Ascending aorta (tissue), 2 donors: ENCODE results near the gene ELL2. TPM values are rescaled to one million over a fixed set of nuclear protein-coding genes. Genes with fewer than 3 reads are reported as not detected.

Experiments
- DNase-seq, 2 donors: peaks; one replicate each; pipeline ENCODE4 v3.0.0-alpha.2; 2019; ENCODE audit warnings: low spot score in 2 of 2
- H3K27ac ChIP-seq, 2 donors: fragments of 200-600 bp; sonication (generic); one replicate each; pipeline ENCODE4 v1.5.1; 2016 to 2017; ENCODE audit warnings: mild to moderate bottlenecking in 1 of 2
- H3K27me3 ChIP-seq: fragments of 200-600 bp; sonication (generic); one replicate; pipeline ENCODE4 v1.5.1; 2017
- H3K36me3 ChIP-seq, 2 donors: fragments of 200-600 bp; sonication (generic); one replicate each; pipeline ENCODE4 v1.5.1; 2016
- H3K4me1 ChIP-seq, 2 donors: fragments of 200-600 bp; sonication (generic); one replicate each; pipeline ENCODE4 v1.5.1; 2016 to 2017; ENCODE audit warnings: mild to moderate bottlenecking in 1 of 2
- H3K4me3 ChIP-seq, 2 donors: fragments of 200-600 bp; sonication (generic); one replicate each; pipeline ENCODE4 v1.5.1; 2016 to 2017; ENCODE audit warnings: mild to moderate bottlenecking in 1 of 2
- H3K9me3 ChIP-seq, 2 donors: fragments of 200-600 bp; sonication (generic); one replicate each; pipeline ENCODE4 v1.5.1; 2016
- CTCF ChIP-seq, 3 experiments: fragments of 200-600 bp in 2 of 3; fragments of 450-650 bp in 1 of 3; sonication (generic) in 2 of 3; IDR thresholded peaks; one replicate each; pipeline ENCODE4 v1.5.1; 2016 to 2019; ENCODE audit warnings: antibody characterized with exemption in 3 of 3, mild to moderate bottlenecking in 1 of 3, moderate library complexity in 1 of 3
- intact Hi-C: fragments of 100-400 bp; cut with DNase I; formaldehyde crosslinking; loops from one replicate; pipeline ENCODE4 v1.15.1; 2023
- total RNA-seq: library from RNA; depleted of rRNA; stranded (reverse); fragments of >200 nt; gene quantifications from one replicate; pipeline ENCODE4 v1.1.0, GENCODE V29; 2016

The ELL2 gene
- total RNA-seq, 1 donor from 2014 or later = 26.0 TPM

GRCh38 chr5:95970359-95970704 is 8.7 kb upstream of the ELL2 start:
- TF ChIP-seq CTCF (IDR thresholded peaks at IDR 0.05) = no peak

GRCh38 chr5:95969651-95970358 is 8.2 kb upstream of the ELL2 start:
- no peak overlapping the region for H3K4me3 ChIP-seq
- intact Hi-C loops = loop anchor here (10.0 kb wide), 1 partner anchor 735 kb away; no protein-coding TSS in a partner anchor

More at GRCh38 chr5:95970359-95970704, 8.7 kb upstream of the ELL2 start:
- Histone ChIP-seq H3K9me3 (peaks cover 0 to 10% of the 10 kb centered on the region in 2 donors), H3K27me3 (no peaks in the 10 kb centered on the region), H3K4me3 (no peak overlapping the region), H3K36me3 (no peaks in the 10 kb centered on the region), H3K4me1 (no peaks in the 10 kb centered on the region), H3K27ac (no peak overlapping the region)
- DNase-seq = no peak
- intact Hi-C loops = no loop called here

GRCh38 chr5:95969055-95969454 is 7.4 kb upstream of the ELL2 start:
- no peak overlapping the region for H3K27ac ChIP-seq

More at GRCh38 chr5:95969651-95970358, 8.2 kb upstream of the ELL2 start:
- H3K9me3 ChIP-seq = peaks cover 0 to 10% of the 10 kb centered on the region in 2 donors
- no peaks in the 10 kb centered on the region for H3K4me1 ChIP-seq
- TF ChIP-seq CTCF (IDR thresholded peaks at IDR 0.05) = no peak
- H3K27me3 ChIP-seq = no peaks in the 10 kb centered on the region
- DNase-seq = no peak
- H3K27ac ChIP-seq = no peak overlapping the region
- H3K36me3 ChIP-seq = no peaks in the 10 kb centered on the region

GRCh38 chr5:95967236-95967635 is 5.6 kb upstream of the ELL2 start:
- Histone ChIP-seq H3K9me3 (peaks cover 0 to 10% of the 10 kb centered on the region in 2 donors), H3K27ac (no peak overlapping the region), H3K36me3 (no peaks in the 10 kb centered on the region), H3K4me1 (peaks cover 0 to 9% of the 10 kb centered on the region in 2 donors), H3K27me3 (no peaks in the 10 kb centered on the region), H3K4me3 (no peak overlapping the region)
- intact Hi-C loops = loop anchor here (10.0 kb wide), 1 partner anchor 738 kb away; no protein-coding TSS in a partner anchor
- no peak for TF ChIP-seq CTCF (IDR thresholded peaks at IDR 0.05)
- DNase-seq = no peak

More at GRCh38 chr5:95969055-95969454, 7.4 kb upstream of the ELL2 start:
- Histone ChIP-seq H3K27me3 (no peaks in the 10 kb centered on the region), H3K9me3 (peaks cover 0 to 10% of the 10 kb centered on the region in 2 donors), H3K4me1 (no peaks in the 10 kb centered on the region), H3K36me3 (no peaks in the 10 kb centered on the region), H3K4me3 (no peak overlapping the region)
- intact Hi-C loops = loop anchor here (10.0 kb wide), 1 partner anchor 736 kb away; no protein-coding TSS in a partner anchor
- DNase-seq = no peak
- no peak for TF ChIP-seq CTCF (IDR thresholded peaks at IDR 0.05)

GRCh38 chr5:95966005-95966404 is 4.4 kb upstream of the ELL2 start:
- no peak for DNase-seq
- Histone ChIP-seq H3K27me3 (no peaks in the 10 kb centered on the region), H3K9me3 (peaks cover 0 to 10% of the 10 kb centered on the region in 2 donors), H3K27ac (no peak overlapping the region), H3K4me3 (no peak overlapping the region), H3K36me3 (no peaks in the 10 kb centered on the region), H3K4me1 (peaks cover 0 to 9% of the 10 kb centered on the region in 2 donors)
- TF ChIP-seq CTCF (IDR thresholded peaks at IDR 0.05) = no peak
- intact Hi-C loops = loop anchor here (10.0 kb wide), 1 partner anchor 739 kb away; no protein-coding TSS in a partner anchor
